NCI-H526 (cell line): Measurements from ENCODE around the gene NOTCH2.

Experiments
- DNase-seq, 2 experiments: peaks; one replicate each; lab custom pipeline; 2025; lab: John Stamatoyannopoulos, UW

The NOTCH2 gene

DNA sequence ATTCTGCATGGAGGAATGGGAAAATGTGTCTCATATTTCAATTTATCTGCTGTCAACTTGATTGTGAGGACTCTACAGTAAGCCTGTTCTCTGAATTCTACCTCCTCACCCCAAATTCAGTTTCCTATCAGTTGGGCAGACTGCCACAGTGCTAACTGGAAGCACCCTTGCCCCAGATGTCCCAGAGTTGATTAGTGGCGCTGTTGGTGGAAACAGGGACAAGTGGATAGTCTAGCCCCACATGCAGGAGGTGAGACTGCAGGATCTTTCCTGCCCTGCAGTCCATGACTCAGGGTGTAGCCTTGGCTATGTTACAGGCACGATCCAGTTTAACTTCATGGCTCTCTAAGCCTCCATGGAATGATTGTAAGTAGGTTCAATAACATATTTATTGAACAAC lies 195.3 kb downstream of the NOTCH2 start:
- no peak for DNase-seq

DNA sequence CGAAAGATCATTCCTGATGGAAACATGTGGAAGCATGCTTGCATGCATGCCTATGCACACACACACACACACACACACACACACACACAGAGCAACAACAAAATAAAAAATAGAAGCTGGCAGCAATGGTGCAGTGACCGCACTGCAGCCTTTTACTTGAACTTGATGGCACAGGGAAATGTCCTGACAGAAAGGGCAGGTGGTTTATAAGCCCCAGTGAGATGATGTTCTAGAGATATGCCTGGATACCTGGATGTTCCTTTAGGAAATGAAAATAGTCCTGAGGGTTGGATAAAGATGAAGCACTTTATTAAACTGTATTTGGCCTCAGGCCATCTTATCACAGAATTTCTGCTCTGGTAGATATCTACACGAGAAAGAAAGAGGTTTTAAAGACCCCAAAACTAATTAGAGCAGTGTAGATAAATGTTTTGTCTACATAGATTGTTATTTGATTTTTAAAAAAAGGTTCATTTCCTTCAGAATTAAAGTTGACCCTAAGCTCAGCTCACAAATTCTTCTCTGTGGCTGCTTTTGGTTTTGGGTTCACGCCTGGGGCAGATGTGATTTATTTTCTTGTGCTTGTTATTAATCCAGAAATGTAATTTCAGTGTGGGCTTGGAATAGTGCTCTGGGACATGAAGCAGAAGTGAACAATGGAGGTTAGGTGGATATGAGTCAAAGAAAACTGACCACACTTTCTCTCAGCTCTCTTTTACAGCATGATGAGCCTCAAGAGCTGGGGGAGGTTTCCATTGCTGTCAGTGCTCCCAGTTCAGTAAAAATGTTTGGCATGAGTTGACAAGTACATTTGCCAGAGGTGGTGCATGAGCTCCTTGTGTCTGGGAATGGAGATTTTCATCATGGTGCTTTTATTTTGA lies 196.1 kb downstream of the NOTCH2 start:
- no peak for DNase-seq

DNA sequence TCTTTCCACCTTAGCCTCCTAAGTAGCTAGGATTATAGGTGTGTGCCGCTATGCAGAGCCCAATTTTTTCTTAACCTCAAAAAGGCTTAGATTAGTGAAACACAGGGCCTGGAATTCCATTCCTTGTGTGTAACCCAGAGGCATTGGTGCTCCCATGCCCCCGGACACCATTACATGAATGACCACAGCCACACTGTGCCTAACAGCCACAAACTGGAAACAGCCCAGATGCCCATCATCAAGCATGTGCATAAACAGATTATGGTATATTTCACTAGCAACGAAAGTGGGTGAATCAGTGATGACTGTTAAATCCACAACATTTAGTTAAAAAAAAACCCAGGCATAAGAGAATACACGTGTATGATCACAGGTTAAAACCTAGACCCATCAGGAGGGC lies 197.6 kb downstream of the NOTCH2 start:
- no peak for DNase-seq

DNA sequence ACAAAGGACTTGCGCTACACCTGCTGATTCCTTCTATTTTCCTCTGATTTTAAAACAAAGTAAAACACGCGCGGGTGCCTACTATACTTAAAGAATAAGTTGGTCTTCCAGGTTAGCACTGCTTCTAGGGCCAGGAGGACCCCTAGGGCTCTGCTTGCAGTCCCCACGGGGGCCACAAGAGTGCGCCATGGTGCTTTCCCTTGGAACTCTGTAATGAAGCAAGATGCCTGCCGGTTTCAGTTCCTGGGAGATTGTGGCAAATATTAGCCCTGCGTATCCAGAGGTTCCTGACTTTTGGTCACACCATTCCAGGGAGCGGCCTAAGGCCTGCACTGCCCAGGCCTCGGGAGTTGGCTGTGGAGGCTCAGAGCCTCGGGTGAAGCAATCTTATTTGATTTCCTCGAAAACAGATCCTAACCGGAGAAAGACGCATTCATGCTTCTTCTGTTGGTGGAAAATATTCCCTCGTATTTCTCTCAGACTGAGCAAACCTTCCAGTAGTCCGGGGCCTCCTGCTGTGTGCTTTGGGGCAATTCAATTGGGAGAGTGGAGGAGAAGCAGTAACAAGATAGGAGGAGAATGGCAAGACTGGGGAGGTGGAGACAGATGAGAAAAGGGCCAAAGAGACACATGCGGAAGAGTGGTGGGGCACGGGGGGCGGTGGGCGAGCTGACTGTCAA lies 198.4 kb downstream of the NOTCH2 start:
- peak; percentile 64 to 93 for DNase-seq

DNA sequence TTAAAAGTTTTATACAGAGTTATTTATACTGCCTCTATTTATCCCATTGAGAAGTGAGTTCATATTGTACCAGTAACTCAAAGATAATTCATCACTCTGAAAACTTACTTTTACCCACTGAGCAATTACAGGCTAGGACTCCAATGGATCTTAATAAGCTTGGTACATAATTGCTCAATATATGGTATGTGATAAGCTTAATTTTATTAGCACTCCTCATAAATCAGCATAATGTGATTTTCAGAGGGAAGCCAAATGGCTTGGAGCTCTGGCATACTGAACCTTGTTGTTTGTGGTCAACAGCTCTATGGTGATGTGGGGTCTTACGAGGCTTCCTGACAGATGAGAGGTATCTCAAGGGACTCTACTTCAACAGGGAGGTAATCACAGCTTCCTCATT lies 199.5 kb downstream of the NOTCH2 start:
- no peak for DNase-seq

DNA sequence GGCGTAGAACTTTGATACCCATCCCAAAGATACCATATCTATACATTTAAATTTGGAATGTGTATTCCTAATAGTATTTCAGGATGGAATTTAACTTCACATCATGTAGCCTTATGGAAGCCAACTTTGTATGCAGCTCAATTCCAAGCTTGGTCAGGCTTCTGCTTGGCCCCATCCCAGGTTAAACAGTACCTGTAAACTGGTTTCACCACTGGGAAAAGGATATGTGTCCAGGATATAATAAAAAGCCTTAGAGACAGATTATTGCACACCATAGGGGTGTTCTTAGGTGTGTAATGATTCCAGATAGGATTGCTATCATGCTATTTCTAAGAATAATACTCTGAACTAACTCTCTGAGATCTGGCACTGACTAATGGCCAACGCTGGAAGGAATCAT lies 201.3 kb downstream of the NOTCH2 start:
- DNase-seq = no peak

DNA sequence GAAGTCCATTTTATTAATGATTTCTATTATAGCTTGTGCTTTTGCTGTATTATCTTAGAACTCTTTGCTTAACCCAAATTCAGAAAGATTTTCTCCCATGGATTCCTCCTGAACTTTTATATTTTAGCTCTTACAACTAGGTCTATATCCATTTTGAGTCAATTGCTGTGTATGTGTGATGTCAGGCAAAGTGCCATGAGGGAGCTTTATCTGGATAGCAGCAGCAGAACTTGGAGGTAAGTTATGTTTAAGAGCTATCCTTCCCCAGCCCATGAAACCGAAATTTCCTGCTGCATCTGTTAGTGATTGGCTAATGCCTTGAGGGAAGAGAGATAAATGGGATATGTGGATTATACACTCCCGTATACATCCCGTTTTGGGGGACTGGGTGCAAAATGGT lies 203.0 kb downstream of the NOTCH2 start:
- DNase-seq = no peak

DNA sequence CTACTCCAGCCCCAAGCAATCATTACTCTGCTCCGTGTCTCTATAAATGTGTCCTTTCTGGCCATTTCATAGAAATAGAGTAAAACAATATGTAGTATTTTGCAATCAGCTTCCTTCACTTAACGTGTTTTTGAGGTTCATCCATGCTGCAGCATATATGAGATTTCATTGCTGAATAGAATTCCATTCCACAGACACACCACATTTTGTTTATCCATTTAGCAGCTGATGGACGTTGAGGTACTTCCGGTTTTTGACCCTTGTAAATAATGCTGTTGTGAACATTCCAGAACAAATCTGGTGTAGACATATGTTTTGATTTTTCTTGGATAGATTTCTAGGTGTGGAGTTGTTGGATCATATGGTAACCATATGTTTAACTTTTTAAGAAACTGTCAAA lies 203.8 kb downstream of the NOTCH2 start:
- no peak for DNase-seq

DNA sequence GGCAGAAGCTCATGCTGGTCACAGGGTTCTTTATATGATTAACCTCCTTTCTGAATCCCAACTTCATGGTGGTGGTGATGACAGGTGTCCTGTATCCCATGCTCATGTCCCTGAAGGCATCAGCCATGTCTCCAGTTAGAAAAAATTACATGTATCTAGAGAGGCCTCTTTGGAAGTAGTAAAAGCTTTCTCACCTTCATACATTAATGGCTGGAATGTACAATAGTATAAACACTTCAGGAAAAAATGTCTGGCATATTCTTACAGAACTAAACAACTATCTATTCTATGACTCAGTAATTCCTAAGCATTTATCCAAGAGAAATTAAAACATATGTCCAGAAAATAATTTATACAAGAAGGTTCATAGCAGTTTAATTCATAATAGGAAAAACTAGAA lies 207.2 kb downstream of the NOTCH2 start:
- no peak for DNase-seq
